GM18951 (cell line): ENCODE data around the gene DRAXIN.

ENCODE experiments used
- POLR2A ChIP-seq: IDR thresholded peaks from 4 replicates; pipeline ENCODE4 v1.6.1; 2011; ENCODE audit warnings: mild to moderate bottlenecking; ENCODE audit not compliant: insufficient read length, insufficient read depth; ENCODE audit errors: extremely low read depth
- in situ Hi-C: fragments of 300-500 bp; cut with MboI; formaldehyde crosslinking; loops from one replicate; pipeline ENCODE4 v1.12.0; 2022; ENCODE audit warnings: low sequenced_read_pairs, mixed read lengths, inconsistent platforms; ENCODE audit not compliant: unreplicated experiment

Gene DRAXIN

DNA sequence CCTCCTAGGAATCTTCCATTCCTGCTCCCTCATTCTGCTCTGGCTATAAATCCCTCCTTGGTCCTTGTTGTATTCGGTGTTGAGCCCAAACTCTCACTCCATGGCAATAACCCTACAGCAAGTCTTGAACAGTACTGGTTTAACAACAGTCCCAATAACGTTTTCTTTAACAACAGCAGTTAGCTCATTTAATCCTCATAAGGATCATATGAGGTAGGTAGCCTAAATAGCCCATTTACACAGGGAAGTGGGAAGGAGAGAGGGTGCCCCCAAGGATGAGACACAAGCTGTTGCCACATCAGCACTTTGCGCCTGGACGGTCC lies 44.0 kb downstream of the DRAXIN start:
- no peak for TF ChIP-seq POLR2A
- in situ Hi-C loops = no loop called here

DNA sequence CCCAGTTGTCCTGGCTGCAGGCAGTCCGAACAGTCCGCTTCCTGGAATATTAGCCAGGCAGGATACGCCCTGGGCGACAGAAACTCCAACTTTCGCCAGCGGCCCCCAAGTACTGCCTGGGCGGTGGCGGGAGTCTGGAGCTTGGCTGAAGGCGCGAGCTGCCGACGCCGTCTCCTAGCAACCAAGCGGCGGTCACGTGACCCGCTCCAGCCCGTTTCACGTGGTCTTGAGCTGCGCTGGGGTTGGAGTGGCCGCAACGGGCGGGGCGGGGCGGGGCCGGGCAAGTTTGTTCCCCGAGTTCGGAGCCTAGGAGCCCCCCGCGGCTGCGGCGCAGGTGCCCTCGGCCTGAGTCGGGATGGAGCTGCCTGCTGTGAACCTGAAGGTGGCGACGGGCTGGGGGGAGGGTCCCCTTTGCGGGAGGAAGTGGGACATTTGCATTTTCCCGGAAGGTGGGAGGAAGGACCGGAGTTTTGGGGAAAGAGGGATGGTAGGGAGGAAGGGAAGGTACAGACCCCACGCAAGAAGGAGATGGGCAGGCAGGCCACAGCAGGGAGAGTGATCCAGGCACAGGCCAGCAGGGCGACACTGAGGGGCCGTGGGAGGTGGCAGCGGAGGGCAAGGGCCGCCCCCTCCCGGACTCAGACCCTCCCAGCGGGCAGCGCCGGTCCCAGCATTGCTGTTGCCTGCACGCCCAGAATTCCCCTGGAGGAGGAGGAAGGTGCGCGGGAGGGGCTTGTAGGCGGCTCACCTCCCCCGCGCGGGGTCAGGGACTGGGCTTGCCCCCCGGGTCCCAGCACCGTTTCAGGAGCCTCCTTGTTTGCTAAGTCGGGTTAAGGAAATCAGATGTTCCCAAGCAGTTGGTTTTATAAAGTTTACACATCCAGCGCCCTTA lies 44.6 kb downstream of the DRAXIN start, which contains the start of gene AGTRAP:
Gene AGTRAP (plus strand): TSS at position 283 of the 892 bp plus-strand sequence. CDS start 73 bp downstream, at position 356.
- peak; percentile 60 for TF ChIP-seq POLR2A
- in situ Hi-C loops = no loop called here

DNA sequence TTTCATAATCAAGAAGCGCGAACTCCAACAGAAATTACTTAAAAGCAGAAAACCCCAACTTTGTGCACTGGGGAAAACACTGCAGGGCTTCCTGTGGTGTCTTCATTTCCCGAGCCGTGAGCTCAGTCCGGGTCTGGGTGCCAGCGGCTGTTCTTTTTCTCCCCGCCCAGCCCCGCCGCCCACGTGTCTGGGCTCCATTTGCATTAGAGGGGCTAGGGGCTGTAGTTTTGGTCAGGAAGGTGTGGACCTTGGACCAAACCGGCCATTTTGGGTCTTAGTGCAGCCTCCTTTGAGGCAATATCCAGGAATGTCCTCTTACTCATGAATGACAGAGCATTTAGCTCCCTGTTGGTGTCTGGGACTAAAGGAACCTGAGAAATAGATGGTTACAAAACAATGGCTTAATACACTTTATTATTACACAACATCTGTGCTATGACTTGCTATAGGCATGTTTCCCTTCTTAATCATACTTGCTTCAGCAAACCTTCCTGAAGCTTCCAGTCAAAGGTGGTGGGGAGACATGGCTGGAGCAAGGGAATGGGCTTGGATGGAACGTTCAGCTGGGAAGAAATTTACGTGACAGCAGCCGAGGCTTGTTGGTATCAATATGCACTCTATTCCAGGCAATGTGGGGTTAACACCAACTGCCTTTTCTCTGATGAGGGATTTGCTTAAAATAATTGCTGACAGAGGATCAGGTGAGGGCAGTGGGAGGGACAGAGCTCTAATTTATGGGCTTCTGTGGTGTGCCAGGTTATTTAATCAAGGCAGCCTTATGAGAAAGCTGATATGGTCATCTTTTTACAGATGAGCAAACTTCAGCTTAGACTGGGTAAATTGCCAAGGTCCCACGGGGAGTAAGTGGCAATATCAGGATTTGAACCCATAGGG lies 45.5 kb downstream of the DRAXIN start:
- in situ Hi-C loops = no loop called here
- TF ChIP-seq POLR2A = peak; percentile 43

DNA sequence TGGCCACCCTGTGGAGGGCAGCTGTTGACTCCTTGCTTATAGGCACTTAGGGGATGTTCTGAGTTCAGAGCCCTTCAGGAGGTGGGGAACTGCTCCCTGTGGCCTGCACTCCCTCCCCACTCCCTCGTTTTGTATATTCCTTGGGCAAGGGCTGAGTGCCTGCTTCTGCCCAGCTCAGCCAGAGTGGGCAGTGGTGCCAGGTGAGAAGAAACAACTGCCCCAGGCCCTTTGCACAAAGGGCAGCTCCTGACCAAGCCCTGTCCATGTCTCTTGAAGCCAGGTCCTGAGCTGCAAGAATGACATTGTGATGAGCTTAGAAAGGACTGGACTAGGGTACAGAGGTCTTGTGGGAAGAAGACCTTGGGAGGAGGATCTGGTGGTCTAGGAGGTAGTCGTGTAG lies 46.6 kb downstream of the DRAXIN start:
- no peak for TF ChIP-seq POLR2A
- in situ Hi-C loops = no loop called here

DNA sequence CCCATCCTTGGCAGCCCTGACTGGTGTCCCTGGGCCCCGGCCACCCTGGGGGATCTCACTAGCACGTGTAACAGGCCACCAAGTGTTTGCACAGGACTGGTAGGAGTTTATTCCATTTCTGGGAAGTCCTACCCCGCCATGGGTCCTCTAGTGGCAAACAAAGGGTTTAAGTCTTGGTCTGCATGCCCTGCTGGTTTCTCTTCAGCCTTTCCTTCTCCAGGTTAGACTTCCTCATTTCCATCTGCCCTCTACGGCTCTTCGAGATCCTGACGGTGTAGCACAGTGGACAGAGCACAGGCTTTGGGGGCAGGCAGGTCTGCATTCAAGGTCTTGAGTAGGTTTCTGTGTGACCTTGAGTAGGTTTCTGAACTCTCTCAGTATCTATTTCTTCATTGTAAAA lies 47.3 kb downstream of the DRAXIN start:
- TF ChIP-seq POLR2A = no peak
- in situ Hi-C loops = no loop called here

DNA sequence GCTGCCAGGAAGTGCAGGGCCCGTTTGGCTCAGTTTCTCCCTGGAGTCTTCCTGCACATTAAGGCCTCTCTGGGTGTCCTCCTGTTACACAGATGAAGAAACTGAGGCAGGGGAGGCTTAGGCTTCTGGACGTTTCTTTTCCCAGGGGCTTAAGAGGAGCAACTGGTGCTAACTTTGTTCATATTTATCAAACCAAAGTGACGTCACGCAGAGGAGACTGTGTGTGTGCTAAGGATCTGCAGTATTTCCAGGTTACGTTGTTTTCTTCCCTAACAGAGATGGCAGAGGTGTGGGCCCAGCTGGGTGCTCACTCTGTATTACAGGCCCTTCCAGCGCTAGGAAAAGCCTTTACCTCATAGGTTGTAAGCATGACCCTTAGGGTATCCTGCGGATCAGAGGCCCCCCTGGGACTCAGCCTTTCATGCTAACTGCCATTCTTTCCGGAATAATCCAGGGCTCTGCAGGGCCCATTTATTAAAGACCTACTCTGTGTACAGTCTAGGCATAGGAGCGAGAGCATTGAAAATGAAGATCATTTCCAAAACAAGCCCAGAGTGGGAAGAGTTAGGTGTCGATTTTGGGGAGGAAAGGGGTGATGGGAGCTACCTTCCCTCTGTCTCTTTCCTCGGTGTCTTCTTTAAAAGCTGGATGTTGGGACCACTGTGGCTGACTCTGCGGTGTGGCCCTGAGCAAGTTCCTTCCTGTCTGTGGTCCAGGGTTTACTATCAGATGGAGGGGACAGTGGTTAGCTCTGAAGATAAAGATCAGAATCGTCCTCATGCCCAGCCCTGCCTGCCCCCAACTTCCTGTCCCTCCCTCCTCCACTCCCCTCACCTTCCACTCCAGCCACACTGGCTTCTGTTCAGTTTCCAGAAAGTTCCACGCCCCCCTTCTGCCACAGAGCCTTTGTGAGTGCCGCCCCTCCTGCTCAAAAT lies 49.0 kb downstream of the DRAXIN start:
- in situ Hi-C loops = no loop called here
- TF ChIP-seq POLR2A = no peak

DNA sequence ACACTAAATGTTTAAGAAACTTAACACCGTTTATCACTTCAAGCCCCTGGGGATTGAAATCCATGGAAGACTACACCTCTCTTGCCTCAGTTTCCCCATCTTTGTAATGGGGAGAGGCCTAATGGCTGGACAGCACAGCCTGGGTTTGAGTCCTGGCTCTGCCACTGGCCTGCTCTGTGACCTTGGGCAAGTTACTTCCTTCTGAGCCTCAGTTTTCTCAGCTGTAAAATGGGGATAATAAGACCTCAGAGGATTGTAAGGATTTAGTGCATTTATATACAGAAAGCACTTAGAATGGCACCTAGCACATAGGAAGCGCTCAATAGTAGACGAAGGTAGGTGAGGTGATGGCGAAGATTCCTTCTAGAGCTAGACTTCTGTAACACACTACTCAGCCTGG lies 50.0 kb downstream of the DRAXIN start:
- in situ Hi-C loops = no loop called here
- no peak for TF ChIP-seq POLR2A

DNA sequence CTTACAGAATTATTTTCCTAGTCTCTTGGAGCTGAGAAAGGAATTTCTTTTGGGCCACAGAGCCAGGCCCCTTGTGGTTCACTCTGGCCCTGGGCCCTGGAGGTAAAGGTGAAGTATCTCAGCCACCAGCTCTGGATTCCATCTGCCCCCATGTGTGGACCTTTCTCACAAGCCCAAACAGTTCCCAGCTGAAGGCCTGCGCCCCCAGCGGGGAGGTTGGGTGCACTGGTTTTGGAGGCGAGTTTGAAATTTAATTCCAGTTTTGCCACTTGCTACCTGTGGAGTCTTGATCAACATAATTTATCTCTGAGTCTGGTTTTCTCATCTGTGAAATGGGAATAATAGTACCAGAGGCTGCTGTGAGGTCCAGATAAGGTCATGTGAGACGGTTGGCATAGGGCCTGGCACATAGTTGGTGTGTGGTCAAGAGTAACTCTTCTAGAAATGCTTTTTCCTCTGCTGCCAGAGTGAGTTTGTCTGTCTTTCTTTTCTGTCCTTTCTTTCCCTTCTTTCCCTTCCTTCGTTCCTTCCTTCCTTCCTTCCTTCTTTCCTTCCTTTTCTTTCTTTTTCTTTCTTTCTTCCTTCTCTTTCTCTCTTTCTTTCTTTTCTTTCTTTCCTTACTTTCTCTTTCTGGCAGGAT lies 50.5 kb downstream of the DRAXIN start:
- in situ Hi-C loops = no loop called here
- TF ChIP-seq POLR2A = no peak

DNA sequence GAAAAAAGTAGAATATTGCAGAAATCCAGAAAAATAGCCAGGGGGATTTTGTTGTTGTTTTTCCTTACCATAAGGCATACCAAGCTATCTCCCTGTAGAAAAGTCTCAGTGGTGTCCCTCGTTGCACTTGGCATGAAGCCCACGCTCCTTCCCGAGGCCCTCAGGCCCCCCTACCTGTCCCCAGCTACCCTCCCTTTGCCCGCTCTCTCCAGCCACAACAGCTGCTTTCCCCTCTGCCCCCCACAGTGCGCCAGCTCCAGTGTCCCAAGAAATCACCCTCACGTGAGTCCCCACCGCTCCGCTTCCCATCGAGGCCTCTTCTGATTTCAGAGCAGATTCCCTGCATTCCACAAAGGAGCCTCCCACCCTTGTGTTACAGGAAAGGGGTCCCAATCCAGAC lies 52.8 kb downstream of the DRAXIN start:
- in situ Hi-C loops = no loop called here

DNA sequence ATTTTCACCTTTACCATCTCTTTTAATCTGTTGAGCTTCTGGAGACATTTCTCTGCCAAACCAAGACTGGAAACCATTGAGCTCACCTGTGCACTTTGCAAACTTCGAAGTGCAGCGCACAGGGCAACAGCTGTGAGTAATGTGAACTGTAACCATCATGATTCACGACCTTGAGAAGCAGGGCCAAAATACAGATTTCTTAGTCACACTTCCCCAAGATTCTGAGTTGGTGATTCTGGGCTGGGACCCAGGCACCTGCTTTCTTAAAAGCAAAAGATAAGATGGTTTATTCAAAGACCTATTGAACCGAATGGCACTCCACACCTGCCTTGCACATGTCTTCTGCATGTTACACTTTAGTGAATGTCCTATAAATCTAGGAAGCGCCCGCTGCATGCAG lies 54.6 kb downstream of the DRAXIN start:
- no peak for TF ChIP-seq POLR2A
- in situ Hi-C loops = no loop called here

More for the DNA sequence above, 52.8 kb downstream of the DRAXIN start:
- TF ChIP-seq POLR2A = no peak

DNA sequence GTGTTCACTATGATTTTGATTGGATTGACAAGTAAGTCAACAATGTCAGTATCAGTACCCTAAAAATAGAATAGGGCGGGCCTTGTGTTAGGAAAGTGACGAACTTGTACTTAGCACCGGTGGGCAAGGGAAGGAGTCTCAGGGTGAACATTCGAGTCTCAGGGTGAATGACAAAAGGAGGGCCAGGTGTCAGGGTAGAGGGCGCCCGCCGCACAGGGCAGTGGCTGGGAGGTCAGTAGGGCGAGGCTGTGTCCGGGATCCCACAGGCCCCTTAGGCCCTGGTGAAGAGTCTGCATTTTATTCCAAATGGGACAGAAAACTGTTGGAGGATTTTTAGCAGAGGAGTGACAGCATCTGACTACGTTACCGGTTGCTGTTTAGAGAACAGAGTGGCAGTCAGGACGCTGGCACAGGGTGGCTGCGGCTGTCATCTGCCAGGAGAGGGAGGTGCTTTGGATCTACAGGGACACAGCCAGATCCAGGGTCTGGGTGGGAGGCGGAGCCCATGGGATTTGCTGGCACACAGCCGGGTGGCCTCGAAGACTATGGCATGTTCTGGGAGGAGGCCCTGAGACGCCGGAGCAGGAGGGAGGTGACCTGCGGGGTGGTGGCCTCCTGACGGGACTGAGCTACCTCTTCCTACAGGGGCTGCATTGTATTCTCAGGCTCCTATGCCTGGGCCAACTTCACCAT lies 55.4 kb downstream of the DRAXIN start:
- TF ChIP-seq POLR2A = no peak
- in situ Hi-C loops = no loop called here
